NOMO-1 (cell line): ENCODE measurements around the gene HPF1.
"Not testable (repeated sequence)": the region's sequence is repeated elsewhere in the genome, so short reads cannot be mapped to it uniquely, and the experiment has no call there.

Experiments
- DNase-seq, 2 experiments: peaks; one replicate each; lab custom pipeline; 2025; ENCODE audit not compliant: unreplicated experiment in 2 of 2; lab: John Stamatoyannopoulos, UW

The HPF1 gene

GRCh38 chr4:169744601-169745000, 13.1 kb downstream of the HPF1 start:
- no peak for DNase-seq

GRCh38 chr4:169741569-169741968, 16.2 kb downstream of the HPF1 start:
- DNase-seq: no peak

GRCh38 chr4:169738604-169739003, 19.1 kb downstream of the HPF1 start:
- DNase-seq: not testable (repeated sequence)

- DNase-seq: no peak
Observed at GRCh38 chr4:169730564-169730963, 27.2 kb downstream of the HPF1 start.

GRCh38 chr4:169727616-169728015, 30.1 kb downstream of the HPF1 start:
- DNase-seq: no peak

- DNase-seq: no peak
Observed at GRCh38 chr4:169724260-169724659, 33.5 kb downstream of the HPF1 start.

GRCh38 chr4:169723207-169723965, 34.4 kb downstream of the HPF1 start:
- DNase-seq: no peak

GRCh38 chr4:169720529-169720928, 37.2 kb downstream of the HPF1 start:
- no peak for DNase-seq

GRCh38 chr4:169716677-169717076, 41.1 kb downstream of the HPF1 start:
- DNase-seq: no peak

GRCh38 chr4:169715826-169716225, 41.9 kb downstream of the HPF1 start:
- no peak for DNase-seq

GRCh38 chr4:169707958-169708643, 49.6 kb downstream of the HPF1 start:
- DNase-seq: no peak

- DNase-seq: no peak
Observed at GRCh38 chr4:169698331-169698730, 59.4 kb downstream of the HPF1 start.

GRCh38 chr4:169690787-169691186, 67.0 kb downstream of the HPF1 start:
- DNase-seq: no peak

GRCh38 chr4:169689681-169690080, 68.1 kb downstream of the HPF1 start:
- DNase-seq: no peak

GRCh38 chr4:169682372-169683047, 75.2 kb downstream of the HPF1 start:
- peak in 1 of 2 experiments; percentile 47 for DNase-seq
